GM12875 (cell line): Measurements from ENCODE around the gene OPRL1.

Experiments used
- H3K4me3 ChIP-seq: one replicate; pipeline ENCODE4 v1.5.1; 2011; ENCODE audit warnings: low read depth, low read length, control low read depth
- CTCF ChIP-seq: IDR thresholded peaks from 2 replicates; pipeline ENCODE4 v1.5.1; 2011; ENCODE audit warnings: low read depth, mild to moderate bottlenecking, control low read depth, inconsistent platforms, low read length, moderate library complexity, borderline replicate concordance; ENCODE audit not compliant: insufficient read depth

Gene OPRL1

GRCh38 chr20:64065062-64065973 is 14.6 kb upstream of the OPRL1 start:
- no peak for TF ChIP-seq CTCF
- no peak overlapping the region for H3K4me3 ChIP-seq

GRCh38 chr20:64065974-64066343 is 13.9 kb upstream of the OPRL1 start:
- no peak overlapping the region for H3K4me3 ChIP-seq

GRCh38 chr20:64067005-64067632 is 12.8 kb upstream of the OPRL1 start:
- H3K4me3 ChIP-seq = no peak overlapping the region
- TF ChIP-seq CTCF = no peak

More at GRCh38 chr20:64065974-64066343, 13.9 kb upstream of the OPRL1 start:
- no peak for TF ChIP-seq CTCF

- no peak overlapping the region for H3K4me3 ChIP-seq
- TF ChIP-seq CTCF = no peak
Measured at GRCh38 chr20:64067733-64068307, 12.1 kb upstream of the OPRL1 start.

- no peak overlapping the region for H3K4me3 ChIP-seq
- no peak for TF ChIP-seq CTCF
Measured at GRCh38 chr20:64068386-64069208, 11.3 kb upstream of the OPRL1 start.

- TF ChIP-seq CTCF = no peak
- H3K4me3 ChIP-seq = no peak overlapping the region
Measured at GRCh38 chr20:64069209-64069613, 10.7 kb upstream of the OPRL1 start.
